ENCODE measurements around the gene SMAD2. TPM values are rescaled to one million over a fixed set of nuclear protein-coding genes. Genes with fewer than 3 reads are reported as not detected.
"Not testable (repeated sequence)": the region's sequence is repeated elsewhere in the genome, so short reads cannot be mapped to it uniquely, and the experiment has no call there.

Gene SMAD2
- polyA plus RNA-seq (ENCODE audit: insufficient read depth in 1 of 5, insufficient read length in 5 of 5, low replicate concordance in 1 of 5) = 10 to 100 TPM; 63.0 to 92.6 (median 85.8) TPM
- long read RNA-seq, donor 1, full-length matches to known transcripts = 7 of 7 reads
- long read RNA-seq, donor 1, partial matches to known transcripts = 0 of 7 reads
- long read RNA-seq, donor 1, other reads (novel, unspliced or antisense) = 0 of 7 reads
- long read RNA-seq, donor 2, full-length matches to known transcripts = 7 of 7 reads
- long read RNA-seq, donor 2, partial matches to known transcripts = 0 of 7 reads
- long read RNA-seq, donor 2, other reads (novel, unspliced or antisense) = 0 of 7 reads
- long read RNA-seq, donor 3, full-length matches to known transcripts = 8 of 8 reads
- long read RNA-seq, donor 3, partial matches to known transcripts = 0 of 8 reads
- long read RNA-seq, donor 3, other reads (novel, unspliced or antisense) = 0 of 8 reads
- long read RNA-seq, donor 4, partial matches to known transcripts = 0 of 2 reads
- long read RNA-seq, donor 4, other reads (novel, unspliced or antisense) = 0 of 2 reads
- long read RNA-seq, donor 5, full-length matches to known transcripts = 19 of 25 reads
- long read RNA-seq, donor 5, partial matches to known transcripts = 0 of 25 reads
- long read RNA-seq, donor 5, other reads (novel, unspliced or antisense) = 6 of 25 reads
- long read RNA-seq, donor 6, full-length matches to known transcripts = 16 of 23 reads
- long read RNA-seq, donor 6, partial matches to known transcripts = 7 of 23 reads
- long read RNA-seq, donor 6, other reads (novel, unspliced or antisense) = 0 of 23 reads
- long read RNA-seq, donor 7, full-length matches to known transcripts = 13 of 18 reads
- long read RNA-seq, donor 7, partial matches to known transcripts = 5 of 18 reads
- long read RNA-seq, donor 7, other reads (novel, unspliced or antisense) = 0 of 18 reads
- long read RNA-seq, donor 8, full-length matches to known transcripts = 6 of 6 reads
- long read RNA-seq, donor 8, partial matches to known transcripts = 0 of 6 reads
- long read RNA-seq, donor 8, other reads (novel, unspliced or antisense) = 0 of 6 reads

DNA sequence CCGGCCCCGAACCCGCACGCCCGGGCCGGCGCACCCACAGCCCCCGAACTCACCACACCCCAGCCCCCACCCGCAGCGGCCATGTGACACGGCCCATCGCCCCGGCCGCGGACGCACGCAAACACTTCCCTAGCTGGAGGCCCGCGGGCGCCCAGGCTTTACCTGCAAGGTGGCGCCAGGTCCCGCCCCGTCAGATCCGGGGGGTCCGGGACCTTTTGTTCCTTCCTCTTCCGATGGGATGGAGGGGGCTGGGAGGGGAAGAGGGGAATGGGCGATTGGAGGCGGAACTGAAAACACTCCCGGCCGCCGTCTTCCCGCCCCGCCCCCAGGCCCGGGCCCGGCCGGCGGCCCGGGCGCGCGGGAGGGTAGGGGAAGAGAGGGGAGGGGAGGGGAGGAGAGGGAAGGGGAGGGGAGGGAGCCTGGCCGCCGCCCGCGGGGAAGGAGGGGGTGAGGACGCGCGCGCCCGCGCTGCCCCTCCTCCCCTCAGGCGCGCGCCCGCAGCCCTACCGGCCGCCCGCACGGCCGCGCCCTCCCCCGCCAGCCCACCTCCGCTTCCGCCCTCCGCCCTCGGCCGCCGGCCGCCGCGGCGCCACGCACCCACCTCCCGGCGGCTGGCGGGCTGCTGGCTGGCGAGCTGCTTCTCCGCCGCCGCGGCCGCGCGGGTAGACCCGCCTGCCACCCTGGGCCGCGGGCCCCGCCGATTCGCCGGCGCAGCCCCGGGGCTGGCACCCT is at the start of gene SMAD2:
SMAD2 (minus strand) TSS at position 461 of the 732 bp plus-strand sequence. CDS start 33,903 bp downstream, outside the sequence.
- peak; percentile 80 for DNase-seq

DNA sequence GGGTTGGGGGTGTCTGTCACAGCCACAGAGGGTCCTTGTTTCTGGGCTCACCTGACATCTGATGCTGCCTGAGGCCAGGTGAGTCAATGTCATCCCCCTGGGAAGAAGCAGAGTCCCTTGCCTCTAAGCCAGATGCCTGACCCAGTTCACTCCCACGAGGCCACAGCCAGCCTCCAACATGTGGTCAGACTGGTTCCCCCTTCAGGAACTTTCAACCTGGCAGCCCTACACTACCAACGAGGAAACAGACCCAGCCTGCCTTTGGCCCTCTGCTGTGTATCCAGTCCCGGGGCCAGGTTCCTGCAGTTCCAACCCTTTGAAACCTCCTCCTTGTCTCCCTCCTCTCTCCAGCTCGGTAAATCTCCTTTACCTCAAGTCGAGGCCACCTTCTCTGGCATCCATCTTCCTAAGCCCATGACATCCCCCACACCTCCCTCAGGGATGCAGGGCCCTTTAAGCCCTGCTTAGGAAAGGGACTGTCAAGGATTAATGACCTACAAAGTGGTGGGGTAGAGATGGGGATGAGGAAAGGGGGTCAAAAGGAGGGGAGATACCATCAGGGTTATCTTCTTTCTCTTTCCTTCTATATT is 49.2 kb upstream of the SMAD2 start:
- DNase-seq = no peak

- DNase-seq = no peak
These were observed 48.1 kb upstream of the SMAD2 start for GRCh38 chr18:47978603-47979002.

DNA sequence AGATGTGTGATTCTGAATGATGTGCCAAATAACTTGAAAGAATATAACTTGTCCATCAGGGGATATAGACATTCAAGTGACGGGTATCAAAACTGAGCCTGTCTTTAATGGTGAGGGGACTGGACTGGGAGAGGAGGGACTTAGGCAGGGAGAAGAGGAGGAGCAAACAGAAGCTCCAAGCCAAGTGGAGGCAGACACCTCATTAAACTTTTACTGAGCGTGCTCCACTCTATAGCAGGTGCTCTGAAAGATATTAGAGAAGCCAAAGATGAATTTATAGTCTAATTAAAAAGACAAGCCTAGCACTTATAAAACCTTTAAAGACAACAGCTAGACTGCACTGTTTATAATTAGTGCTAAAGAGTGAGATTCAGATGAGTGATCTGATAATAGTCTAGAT is 47.7 kb upstream of the SMAD2 start:
- no peak for DNase-seq

DNA sequence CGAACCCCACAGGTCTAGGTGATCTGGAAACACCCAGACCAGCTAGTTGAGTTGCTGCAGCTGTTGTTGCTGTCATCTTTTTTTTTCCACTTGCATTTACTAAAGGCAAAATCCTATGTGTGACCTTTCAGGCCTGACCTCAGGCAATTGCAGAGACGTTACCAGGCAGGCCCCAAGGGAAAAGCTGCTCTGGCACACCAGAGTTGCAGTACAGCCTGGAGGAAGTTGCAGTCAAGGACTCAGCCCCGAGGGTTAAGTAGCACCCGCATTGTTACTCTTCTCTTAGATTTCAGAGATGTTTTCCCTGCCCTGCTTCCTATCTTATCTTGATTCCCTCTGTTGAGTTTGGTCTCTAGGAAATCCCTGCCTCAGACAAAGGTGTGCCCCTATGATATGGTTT is 45.2 kb upstream of the SMAD2 start:
- DNase-seq = no peak

DNA sequence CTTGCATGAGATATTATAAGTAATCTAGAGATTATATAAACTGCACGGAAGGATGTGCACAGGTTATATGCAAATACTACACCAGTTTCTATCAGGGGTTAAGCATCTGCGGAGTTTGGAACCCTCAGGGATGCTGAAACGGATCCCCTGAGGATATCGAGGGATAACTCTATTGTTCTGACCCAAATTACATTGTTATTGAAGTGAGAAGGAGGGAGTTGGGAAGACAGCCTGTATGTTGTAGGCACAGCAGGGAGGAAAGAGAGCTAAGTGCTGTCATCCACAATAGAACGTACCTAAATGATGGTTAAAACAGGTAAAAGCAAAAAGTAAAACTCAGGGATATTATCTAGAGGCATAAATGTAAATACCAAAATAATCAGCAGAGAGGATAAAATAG is 44.6 kb upstream of the SMAD2 start:
- no peak for DNase-seq

GRCh38 chr18:47970664-47971531 is 40.4 kb upstream of the SMAD2 start:
- no peak for DNase-seq

DNA sequence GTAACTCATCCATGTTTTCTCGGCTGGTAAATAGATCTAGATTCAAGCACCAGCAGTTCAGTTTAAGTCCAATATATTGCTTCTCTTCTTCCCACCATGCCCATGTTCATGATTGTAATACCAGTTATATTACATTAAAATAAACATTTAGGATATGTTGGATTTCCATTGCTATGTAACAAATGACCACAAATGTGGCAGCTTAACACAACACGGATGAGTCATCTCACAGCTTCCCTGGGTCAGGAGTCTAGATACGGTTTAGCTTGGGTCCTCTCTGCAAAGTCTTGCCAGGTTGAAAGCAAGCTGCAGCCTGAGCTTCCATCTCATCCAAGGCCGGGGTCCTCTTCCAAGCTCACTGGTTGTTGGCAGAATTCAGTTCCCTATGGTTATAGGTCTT is 39.4 kb upstream of the SMAD2 start:
- no peak for DNase-seq

GRCh38 chr18:47968721-47969120 is 38.3 kb upstream of the SMAD2 start:
- no peak for DNase-seq

- no peak for DNase-seq
These were observed 37.7 kb upstream of the SMAD2 start for GRCh38 chr18:47968006-47968676.

DNA sequence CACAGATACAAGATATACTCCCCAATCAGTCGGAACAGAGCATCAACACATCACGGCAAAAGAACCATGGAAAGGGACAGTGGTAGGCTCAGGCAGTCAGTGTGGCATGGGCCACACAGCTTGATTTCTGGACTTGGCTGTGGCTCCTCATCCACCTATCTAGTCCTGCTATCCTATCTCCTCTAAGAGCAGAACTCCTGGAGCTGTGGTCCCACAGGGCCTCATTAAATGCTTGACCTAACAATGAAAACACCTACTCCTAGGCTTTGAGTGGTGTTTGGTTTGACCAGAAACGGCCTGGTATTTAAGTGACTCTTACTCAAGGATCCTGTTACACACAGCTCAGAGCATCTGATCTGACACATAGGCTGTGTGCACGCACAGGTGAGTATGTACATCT is 33.6 kb upstream of the SMAD2 start:
- no peak for DNase-seq

DNA sequence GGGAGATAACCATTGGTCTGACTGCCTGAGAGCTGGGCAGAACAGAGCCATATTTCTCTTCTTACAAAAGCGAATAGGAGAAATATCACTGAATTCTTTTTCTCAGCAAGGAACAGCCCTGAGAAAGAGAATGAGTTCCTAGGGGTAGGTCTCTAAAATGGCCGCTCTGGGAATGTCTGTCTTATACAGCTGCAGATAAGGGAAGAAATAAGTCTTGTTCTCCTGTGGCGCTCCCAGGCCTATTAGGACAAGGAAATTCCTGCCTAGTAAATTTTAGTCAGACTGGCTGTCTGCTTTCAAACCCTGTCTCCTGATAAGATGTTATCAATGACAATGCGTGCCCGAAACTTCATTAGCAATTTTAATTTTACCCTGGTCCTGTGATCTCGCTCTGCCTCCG is 30.5 kb upstream of the SMAD2 start:
- not testable (repeated sequence) for DNase-seq

DNA sequence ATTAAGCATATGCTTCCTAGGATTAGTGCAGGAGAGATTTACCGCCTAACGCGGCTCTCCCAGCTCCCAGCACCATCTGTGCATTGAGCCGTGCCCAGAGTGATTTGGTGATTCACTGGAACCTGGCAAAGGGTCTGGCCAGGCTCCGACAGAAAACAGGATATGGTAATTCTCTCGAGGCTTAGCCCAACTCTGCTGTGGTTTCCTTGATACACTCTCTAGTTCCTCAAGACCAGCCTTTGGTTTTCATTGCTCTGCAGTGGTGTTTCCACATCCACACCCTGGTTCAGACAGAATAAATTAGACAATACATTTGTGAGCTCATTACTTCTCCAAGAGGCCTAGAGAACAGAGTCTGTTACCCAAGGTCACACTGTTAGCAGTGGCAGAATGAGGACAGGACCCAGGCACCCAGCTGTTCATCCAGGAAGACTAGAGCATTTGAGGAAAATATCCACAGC is 23.0 kb upstream of the SMAD2 start:
- DNase-seq = no peak

DNA sequence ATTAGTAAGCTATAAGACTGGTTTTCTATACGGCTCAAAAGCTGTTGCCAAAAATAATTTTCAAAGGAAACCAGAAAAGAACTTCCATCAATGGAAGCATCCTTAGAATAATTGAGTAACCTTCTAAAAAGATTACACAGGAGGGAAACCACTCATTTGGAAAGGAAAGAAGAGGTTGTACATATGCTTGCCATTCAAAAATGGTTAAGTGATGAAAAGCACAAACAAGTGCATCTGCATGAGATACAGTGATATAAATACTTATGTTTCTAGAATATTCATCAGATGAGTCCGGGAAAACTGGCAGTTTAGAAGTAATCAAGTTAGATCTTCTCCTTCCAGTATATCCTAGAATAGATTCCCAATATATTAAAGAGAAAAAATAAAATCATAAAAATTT is 20.1 kb upstream of the SMAD2 start:
- no peak for DNase-seq

GRCh38 chr18:47949202-47949601 is 18.7 kb upstream of the SMAD2 start:
- DNase-seq = no peak

GRCh38 chr18:47946889-47947288 is 16.4 kb upstream of the SMAD2 start:
- DNase-seq = no peak

GRCh38 chr18:47944972-47945852 is 14.8 kb upstream of the SMAD2 start:
- DNase-seq = no peak

- no peak for DNase-seq
These were observed 6.5 kb upstream of the SMAD2 start for GRCh38 chr18:47936952-47937351.

All from right lung (tissue), 10 donors.